Ecto neural progenitor cell (in vitro differentiated cells): ENCODE measurements around the gene MOB3B.
"Not testable (repeated sequence)": the region's sequence is repeated elsewhere in the genome, so short reads cannot be mapped to it uniquely, and the experiment has no call there.

Experiments
- DNase-seq: peaks from one replicate; pipeline ENCODE4 v3.0.0-alpha.2; 2018; ENCODE audit warnings: low spot score

MOB3B gene

DNA sequence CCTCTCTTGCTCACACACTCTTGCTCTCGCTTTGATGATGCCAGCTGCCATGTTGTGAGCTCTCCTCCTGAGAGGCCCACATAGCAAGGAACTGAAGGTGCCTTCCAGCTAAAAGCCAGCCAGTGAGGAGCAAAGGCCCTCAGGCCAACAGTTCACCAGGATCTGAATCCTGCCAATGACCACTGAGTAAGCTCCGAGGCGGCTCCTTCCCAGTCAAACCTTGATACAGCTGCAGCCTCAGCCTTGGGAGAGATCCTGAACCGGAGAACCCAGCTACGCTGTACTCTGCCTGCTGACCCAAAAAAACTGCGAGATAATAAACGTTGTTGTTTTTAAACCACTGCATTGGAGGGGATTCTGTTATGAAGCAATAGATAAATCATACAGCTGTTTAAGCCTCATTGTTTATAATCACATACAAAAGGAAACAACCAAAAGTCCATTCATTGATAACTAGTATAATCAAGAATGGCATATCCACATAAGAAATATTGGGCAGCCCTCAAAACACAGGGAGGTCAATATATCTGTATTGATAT is 54.5 kb downstream of the MOB3B start:
- DNase-seq = no peak

DNA sequence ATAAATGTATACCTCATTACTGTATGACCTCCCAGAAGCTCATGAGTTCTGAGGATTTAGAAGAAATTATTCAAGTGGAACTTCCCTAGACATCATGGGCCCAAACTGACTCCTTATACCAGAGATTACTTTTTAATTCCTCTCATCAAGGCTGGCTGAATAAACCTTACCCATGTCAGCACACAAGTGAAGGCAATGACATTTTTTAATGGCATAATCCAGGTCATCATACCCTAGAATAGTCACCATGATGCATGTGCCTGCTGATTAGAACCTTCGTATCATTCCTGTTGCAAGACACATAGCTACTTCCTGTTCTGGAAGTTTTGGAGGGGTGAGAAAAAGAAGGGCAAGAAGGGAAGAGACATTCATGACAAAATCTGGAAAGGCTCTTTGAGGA is 55.3 kb downstream of the MOB3B start:
- DNase-seq = no peak

DNA sequence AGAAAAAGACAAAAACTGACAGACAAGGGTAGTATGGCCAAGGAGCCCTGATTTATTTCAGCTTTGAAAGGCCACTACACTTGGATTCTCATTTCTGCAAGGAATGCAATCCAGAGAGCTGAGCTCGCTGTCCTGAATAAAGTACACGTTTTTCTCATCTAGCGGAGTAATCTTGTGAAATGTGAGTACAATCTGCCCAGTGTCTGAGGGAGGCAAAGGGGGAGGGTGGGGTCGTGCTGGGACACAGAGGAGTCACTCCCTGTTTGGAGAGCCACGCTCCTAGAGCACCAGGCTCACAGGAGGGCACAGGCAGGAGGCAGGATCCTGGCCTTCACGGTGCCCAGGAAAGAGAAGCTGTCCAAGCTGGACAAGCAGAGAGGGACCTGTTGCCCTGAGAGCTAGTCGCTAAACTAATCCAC is 56.5 kb downstream of the MOB3B start:
- DNase-seq = no peak

DNA sequence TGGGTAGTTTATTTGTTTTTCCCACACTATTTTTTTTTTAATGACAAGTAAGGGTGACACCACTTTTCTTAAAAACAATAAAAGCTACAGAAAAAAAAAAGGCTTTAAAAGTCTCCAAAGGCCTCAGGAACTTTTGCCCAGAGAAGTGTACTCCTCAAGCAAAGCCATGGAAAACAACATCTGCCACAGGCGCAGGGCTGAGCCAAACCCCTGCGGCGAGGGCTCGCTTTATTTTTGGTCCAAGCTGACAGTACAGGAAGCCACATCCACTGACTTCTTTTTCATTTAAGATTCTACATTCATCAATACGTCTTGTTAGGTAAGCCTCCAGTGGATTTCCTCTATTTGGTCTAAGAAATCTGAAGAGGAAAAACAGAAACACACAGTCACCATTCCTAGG is 57.4 kb downstream of the MOB3B start:
- no peak for DNase-seq

- no peak for DNase-seq
These were observed 57.8 kb downstream of the MOB3B start for GRCh38 chr9:27471789-27472188.

GRCh38 chr9:27471366-27471765 is 58.2 kb downstream of the MOB3B start:
- DNase-seq = no peak

DNA sequence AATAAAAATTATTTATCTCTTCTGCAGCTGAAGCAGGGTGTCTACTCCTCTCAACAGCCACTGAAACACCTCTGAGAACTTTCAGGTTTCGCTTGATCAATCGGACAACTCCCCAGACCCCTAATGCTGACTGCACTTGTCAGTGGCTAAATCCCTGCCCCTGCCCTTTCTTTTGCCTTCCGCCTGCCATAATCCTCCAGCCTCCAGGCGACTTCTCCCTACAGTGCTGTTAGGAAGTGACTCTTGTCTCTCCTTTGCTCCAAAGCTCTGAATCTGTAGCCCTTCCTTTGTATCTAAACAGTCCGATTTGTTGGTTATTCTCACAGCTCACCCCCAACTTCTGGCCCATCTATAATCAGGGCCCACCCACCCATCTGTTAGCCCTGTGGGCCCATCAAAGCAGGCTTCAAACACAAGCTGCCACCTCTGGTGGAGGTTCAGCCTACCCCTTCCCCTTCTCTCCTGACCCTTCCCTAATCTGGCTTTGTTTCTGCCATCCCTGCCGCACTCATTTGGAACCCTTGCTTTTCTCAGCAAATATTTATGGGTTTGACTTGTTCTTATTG is 59.2 kb downstream of the MOB3B start:
- peak; percentile 55 for DNase-seq

DNA sequence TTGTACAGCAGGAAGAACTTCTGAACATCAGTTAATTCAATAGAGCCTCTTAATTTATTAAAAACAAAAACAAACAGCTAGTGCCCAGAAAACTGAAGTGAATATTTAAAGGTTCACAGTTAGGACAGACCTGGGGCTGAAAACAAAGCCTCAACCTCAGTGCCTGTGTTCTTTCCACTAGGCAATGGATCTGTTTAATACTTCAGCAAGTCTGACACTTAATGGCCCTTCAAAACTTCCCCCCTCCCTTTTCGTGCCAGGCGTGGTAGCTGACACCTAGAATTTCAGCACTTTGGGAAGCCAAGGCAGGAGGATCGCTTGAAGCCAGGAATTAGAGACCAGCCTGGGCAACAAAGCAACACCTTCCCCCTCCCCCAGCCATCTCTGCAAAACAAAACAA is 60.1 kb downstream of the MOB3B start:
- no peak for DNase-seq

DNA sequence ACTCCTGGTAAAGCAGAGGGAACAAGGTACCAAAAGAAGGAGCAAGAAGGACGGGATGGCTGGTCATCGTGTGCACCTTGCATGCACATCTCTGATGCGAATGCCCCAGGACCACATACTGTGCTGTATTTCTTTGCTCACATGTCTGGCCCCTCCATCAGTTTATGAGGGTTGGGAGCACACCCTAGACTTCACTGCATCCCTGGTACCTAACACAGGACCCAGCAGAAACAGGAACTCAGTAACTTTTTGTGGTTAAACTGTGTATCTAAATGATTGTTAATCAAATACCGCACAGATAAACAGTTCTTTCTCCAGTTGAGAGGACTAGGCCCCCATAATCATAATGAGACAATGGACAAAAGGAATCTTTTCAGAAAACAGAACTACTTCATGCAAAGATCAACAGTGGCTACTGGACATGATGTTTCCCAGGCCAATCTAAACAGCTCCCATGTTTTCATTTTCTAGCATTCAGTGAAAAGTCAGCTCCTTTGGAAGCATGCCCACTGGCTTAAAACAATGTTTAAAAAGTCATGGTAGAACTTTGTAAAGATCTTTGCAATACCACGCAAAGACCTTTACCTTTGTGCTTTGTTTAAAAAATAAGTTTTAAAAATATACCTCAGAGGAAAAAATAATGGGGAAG is 61.0 kb downstream of the MOB3B start:
- DNase-seq = no peak

- no peak for DNase-seq
These were observed 61.6 kb downstream of the MOB3B start for GRCh38 chr9:27468000-27468399.

- no peak for DNase-seq
These were observed 62.1 kb downstream of the MOB3B start for GRCh38 chr9:27467486-27467885.

DNA sequence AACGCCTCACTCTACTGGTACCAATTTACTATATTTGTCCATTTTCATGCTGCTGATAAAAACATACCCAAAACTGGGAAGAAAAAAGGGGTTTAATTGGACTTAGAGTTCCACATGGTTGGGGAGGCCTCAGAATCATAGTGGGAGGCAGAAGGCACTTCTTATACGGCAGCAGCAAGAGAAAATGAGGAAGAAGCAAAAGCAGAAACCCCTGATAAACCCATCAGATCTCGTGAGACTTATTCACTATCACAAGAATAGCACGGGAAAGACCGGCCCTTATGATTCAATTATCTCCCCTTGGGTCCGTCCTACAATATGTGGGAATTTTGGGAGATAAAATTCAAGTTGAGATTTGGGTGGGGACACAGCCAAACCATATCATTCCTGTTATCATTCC is 63.1 kb downstream of the MOB3B start:
- DNase-seq = not testable (repeated sequence)

DNA sequence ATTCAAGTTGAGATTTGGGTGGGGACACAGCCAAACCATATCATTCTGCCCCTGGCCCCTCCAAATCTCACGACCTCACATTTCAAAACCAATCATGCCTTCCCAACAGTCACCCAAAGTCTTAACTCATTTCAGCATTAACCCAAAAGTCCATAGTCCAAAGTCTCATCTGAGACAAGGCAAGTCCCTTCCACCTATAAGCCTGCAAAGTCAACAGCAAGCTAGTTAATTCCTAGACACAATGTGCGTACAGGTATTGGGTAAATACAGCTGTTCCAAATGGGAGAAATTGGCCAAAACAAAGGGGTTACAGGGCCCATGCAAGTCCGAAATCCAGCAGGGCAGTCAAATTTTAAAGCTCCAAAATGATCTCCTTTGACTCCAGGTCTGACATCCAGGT is 64.7 kb downstream of the MOB3B start:
- DNase-seq = not testable (repeated sequence)

- no peak for DNase-seq
These were observed 66.8 kb downstream of the MOB3B start for GRCh38 chr9:27462846-27463245.

- no peak for DNase-seq
These were observed 67.2 kb downstream of the MOB3B start for GRCh38 chr9:27462434-27462833.

GRCh38 chr9:27460226-27461023 is 69.2 kb downstream of the MOB3B start:
- no peak for DNase-seq

GRCh38 chr9:27457445-27457844 is 72.2 kb downstream of the MOB3B start:
- DNase-seq = no peak

DNA sequence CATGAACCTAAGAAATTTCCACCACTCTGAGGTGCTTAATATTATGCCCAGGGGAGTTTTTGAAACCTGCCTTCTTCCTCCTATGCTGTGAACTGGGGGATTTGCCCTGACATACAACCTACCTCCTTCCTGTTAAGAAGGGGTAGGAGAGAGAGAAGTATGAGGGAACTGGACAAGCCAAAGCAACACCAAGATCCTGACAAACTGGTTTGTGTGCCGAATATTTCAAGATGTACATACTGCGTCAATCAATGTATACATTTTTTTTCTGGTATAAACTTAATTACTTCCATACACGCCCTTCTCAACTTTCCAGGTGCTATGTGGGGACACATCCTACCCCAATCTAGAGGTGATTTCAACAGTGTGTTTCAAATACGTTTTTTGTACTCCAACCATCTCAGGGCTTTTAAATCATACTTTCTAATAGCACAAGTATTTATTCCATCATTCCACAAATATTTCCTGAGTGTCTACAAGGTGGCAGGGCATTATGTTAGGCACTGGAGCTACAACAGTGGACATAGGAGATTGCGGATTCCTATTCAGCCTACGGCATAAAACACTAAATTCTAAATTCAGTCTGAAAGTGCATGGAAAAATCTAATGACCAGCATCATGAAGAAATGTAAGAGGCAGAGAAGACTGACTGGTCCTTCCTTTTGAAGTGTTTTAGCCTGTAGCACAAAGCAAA is 75.6 kb downstream of the MOB3B start:
- no peak for DNase-seq

GRCh38 chr9:27451207-27451797 is 78.3 kb downstream of the MOB3B start:
- no peak for DNase-seq

GRCh38 chr9:27450752-27451151 is 78.9 kb downstream of the MOB3B start:
- DNase-seq = no peak

DNA sequence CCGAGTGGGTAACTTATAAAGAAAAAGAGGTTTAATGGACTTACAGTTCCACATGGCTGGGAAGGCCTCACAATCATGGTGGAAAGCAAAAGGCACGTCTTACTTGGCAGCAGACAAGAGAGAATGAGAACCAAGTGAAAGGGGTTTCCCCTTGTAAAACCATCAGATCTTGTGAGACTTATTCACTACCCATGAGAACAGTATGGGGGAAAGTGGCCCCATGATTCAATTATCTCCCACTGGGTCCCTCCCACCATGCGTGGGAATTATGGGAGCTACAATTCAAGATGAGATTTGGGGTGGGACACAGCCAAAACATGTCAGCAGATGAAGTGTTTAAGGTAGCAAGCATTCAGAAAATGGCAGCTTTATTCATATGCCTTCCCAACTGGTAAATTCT is 81.3 kb downstream of the MOB3B start:
- DNase-seq = not testable (repeated sequence)

DNA sequence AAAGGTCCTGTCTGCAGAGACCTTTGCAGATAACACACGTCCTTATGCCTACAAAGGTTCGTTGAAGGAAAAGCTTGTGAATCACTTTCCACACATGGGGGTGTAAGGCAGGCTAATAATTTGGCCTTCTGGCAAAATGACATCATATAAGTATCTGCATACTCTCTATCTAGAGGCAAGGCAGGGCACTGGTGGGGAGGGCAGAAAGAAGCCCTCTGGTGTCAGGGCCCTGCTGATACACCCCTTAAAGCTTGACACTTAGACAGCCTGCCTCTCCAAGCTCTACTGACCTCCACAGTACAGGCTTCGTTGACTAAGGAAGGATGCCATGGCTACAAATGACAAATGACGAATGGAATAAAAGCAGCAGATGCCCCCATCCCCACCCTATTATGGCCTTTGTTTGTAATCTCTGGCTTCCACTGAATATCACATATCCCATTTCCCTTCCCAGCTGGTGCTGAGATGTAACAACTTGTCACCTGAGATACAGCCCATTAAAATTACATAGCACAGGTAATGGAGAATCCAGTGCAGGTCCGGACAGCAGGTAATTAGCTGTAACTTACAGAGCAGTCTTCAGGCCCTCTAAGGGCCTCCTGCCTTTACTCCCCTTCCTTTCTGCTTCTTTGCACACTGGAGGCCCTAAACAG is 82.5 kb downstream of the MOB3B start:
- no peak for DNase-seq
